ENCODE results near the gene MYH10. TPM values are rescaled to one million over a fixed set of nuclear protein-coding genes. Genes with fewer than 3 reads are reported as not detected.

MYH10 gene
- total RNA-seq, 1 experiment from 2014 or later = 84.4 TPM

- Histone ChIP-seq H3K36me3 (replicated peaks; ENCODE audit: control insufficient read depth, insufficient read depth, low read length) (peaks cover 39% of the 10 kb centered on the region), H3K4me3 (ENCODE audit: insufficient read depth, low read depth, low read length) (no peak overlapping the region), H3K27me3 (ENCODE audit: control insufficient read depth, insufficient read depth, low read length) (no peaks in the 10 kb centered on the region)
- no peak for DNase-seq
Measured at GRCh38 chr17:8532021-8532420, 98.5 kb downstream of the MYH10 start.

GRCh38 chr17:8522577-8522976 lies 107.9 kb downstream of the MYH10 start:
- H3K4me3 ChIP-seq (ENCODE audit: insufficient read depth, low read depth, low read length) = no peak overlapping the region
- DNase-seq = no peak
- no peaks in the 10 kb centered on the region for H3K27me3 ChIP-seq (ENCODE audit: control insufficient read depth, insufficient read depth, low read length)
- H3K36me3 ChIP-seq (replicated peaks; ENCODE audit: control insufficient read depth, insufficient read depth, low read length) = peaks cover 41% of the 10 kb centered on the region

- no peak for DNase-seq
- H3K36me3 ChIP-seq (replicated peaks; ENCODE audit: control insufficient read depth, insufficient read depth, low read length) = peaks cover 46% of the 10 kb centered on the region
- no peak overlapping the region for H3K4me3 ChIP-seq (ENCODE audit: insufficient read depth, low read depth, low read length)
- H3K27me3 ChIP-seq (ENCODE audit: control insufficient read depth, insufficient read depth, low read length) = no peaks in the 10 kb centered on the region
Measured at GRCh38 chr17:8520981-8521380, 109.5 kb downstream of the MYH10 start.

DNA sequence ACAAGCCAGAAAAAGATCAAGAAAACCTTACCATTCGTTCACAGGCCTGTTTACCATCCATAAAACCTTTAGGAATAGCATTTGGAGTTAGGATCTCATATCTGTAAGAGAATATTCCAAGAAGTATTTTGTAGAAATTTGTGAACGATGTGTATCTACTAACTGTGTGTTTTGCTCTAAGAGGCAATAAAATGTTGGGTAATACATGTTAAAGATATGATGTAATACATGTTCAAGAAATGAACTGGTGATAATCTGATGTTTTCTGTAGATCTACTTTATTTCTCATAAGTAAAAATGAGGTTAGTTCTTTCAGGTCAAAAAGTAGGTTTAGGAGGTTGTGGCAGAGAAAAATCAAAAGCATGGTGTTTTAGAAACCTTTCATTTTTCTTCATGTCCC lies 111.7 kb downstream of the MYH10 start:
- Histone ChIP-seq H3K4me3 (ENCODE audit: insufficient read depth, low read depth, low read length) (no peak overlapping the region), H3K36me3 (replicated peaks; ENCODE audit: control insufficient read depth, insufficient read depth, low read length) (peaks cover 54% of the 10 kb centered on the region), H3K27me3 (ENCODE audit: control insufficient read depth, insufficient read depth, low read length) (no peaks in the 10 kb centered on the region)
- DNase-seq = no peak

GRCh38 chr17:8518326-8518725 lies 112.2 kb downstream of the MYH10 start:
- no peak for DNase-seq
- Histone ChIP-seq H3K4me3 (ENCODE audit: insufficient read depth, low read depth, low read length) (no peak overlapping the region), H3K27me3 (ENCODE audit: control insufficient read depth, insufficient read depth, low read length) (no peaks in the 10 kb centered on the region), H3K36me3 (replicated peaks; ENCODE audit: control insufficient read depth, insufficient read depth, low read length) (peaks cover 58% of the 10 kb centered on the region)

DNA sequence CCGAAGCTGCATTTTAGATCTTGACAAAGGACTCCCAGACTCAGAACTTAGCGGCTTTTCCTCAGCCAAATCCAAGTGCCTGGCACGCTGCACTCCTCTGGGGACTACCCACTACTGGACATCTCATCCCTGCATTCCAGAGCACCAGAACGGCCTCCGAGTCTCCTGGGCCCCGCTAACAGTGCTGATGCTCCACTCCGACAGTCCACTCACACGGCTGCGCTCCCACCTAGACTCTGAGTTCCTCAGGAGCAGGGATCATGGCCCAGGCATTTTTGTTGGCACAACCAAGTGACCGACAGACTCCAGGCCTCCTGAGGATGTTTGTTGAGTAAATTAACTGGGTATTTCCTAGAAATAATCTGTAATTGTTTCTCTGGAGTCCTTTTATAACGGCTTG lies 115.7 kb downstream of the MYH10 start:
- H3K36me3 ChIP-seq (replicated peaks; ENCODE audit: control insufficient read depth, insufficient read depth, low read length) = peaks cover 51% of the 10 kb centered on the region

DNA sequence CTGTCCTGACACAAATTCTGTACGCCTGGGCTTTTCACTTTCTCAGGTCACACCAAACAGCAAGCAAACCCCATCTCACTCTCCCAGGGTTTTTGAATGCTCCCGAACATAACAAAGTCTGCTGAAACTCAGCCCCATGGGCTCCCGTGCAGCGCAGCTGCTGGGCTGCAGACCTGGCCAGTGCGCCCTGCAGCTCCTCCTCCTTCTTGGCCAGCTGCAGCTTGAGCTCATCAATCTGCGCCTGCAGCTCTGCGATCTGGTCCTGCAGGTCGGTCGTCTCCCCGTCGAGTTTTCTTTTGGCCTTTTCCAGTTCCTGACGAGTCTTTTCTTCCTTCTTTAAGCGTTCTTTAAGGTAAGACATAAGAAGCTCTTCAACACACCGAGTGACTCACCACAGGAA lies 124.4 kb downstream of the MYH10 start:
- peaks cover 47% of the 10 kb centered on the region for H3K36me3 ChIP-seq (replicated peaks; ENCODE audit: control insufficient read depth, insufficient read depth, low read length)

More for the DNA sequence above, 115.7 kb downstream of the MYH10 start:
- Histone ChIP-seq H3K27me3 (ENCODE audit: control insufficient read depth, insufficient read depth, low read length) (no peaks in the 10 kb centered on the region), H3K4me3 (ENCODE audit: insufficient read depth, low read depth, low read length) (no peak overlapping the region)
- no peak for DNase-seq

GRCh38 chr17:8504460-8505207 lies 125.9 kb downstream of the MYH10 start:
- no peak for DNase-seq
- Histone ChIP-seq H3K27me3 (ENCODE audit: control insufficient read depth, insufficient read depth, low read length) (no peaks in the 10 kb centered on the region), H3K4me3 (ENCODE audit: insufficient read depth, low read depth, low read length) (no peak overlapping the region), H3K36me3 (replicated peaks; ENCODE audit: control insufficient read depth, insufficient read depth, low read length) (peaks cover 60% of the 10 kb centered on the region)

More for the DNA sequence above, 124.4 kb downstream of the MYH10 start:
- no peaks in the 10 kb centered on the region for H3K27me3 ChIP-seq (ENCODE audit: control insufficient read depth, insufficient read depth, low read length)
- H3K4me3 ChIP-seq (ENCODE audit: insufficient read depth, low read depth, low read length) = no peak overlapping the region
- no peak for DNase-seq

- H3K27me3 ChIP-seq (ENCODE audit: control insufficient read depth, insufficient read depth, low read length) = no peaks in the 10 kb centered on the region
- no peak for DNase-seq
- H3K4me3 ChIP-seq (ENCODE audit: insufficient read depth, low read depth, low read length) = no peak overlapping the region
- peaks cover 59% of the 10 kb centered on the region for H3K36me3 ChIP-seq (replicated peaks; ENCODE audit: control insufficient read depth, insufficient read depth, low read length)
Measured at GRCh38 chr17:8503807-8504206, 126.7 kb downstream of the MYH10 start.

DNA sequence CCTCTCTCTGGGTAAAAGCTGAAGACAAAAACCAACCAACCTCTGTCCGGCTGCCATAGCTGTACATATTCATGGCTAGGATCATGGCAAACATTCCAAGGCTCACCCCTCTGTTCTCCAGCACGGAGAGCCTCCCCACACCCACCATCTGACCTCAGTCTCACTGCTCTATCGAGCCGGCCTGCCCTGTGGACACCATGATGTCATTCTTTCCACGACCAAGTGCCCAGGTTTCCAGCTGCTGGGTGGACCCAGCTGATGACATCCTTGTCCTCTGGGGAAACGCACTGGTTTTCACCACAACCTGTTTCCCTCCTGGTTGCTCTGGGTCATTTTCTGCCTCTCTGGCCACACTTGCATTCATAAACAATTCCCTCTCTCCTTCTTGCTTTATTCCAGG lies 127.2 kb downstream of the MYH10 start:
- DNase-seq = no peak
- no peaks in the 10 kb centered on the region for H3K27me3 ChIP-seq (ENCODE audit: control insufficient read depth, insufficient read depth, low read length)
- H3K4me3 ChIP-seq (ENCODE audit: insufficient read depth, low read depth, low read length) = no peak overlapping the region
- H3K36me3 ChIP-seq (replicated peaks; ENCODE audit: control insufficient read depth, insufficient read depth, low read length) = peaks cover 56% of the 10 kb centered on the region

- H3K27me3 ChIP-seq (ENCODE audit: control insufficient read depth, insufficient read depth, low read length) = no peaks in the 10 kb centered on the region
- no peak for DNase-seq
- H3K36me3 ChIP-seq (replicated peaks; ENCODE audit: control insufficient read depth, insufficient read depth, low read length) = peaks cover 50% of the 10 kb centered on the region
- H3K4me3 ChIP-seq (ENCODE audit: insufficient read depth, low read depth, low read length) = no peak overlapping the region
Measured at GRCh38 chr17:8502126-8502525, 128.4 kb downstream of the MYH10 start.

- Histone ChIP-seq H3K4me3 (ENCODE audit: insufficient read depth, low read depth, low read length) (no peak overlapping the region), H3K27me3 (ENCODE audit: control insufficient read depth, insufficient read depth, low read length) (no peaks in the 10 kb centered on the region), H3K36me3 (replicated peaks; ENCODE audit: control insufficient read depth, insufficient read depth, low read length) (peaks cover 51% of the 10 kb centered on the region)
- DNase-seq = no peak
Measured at GRCh38 chr17:8500609-8501008, 129.9 kb downstream of the MYH10 start.

- Histone ChIP-seq H3K36me3 (replicated peaks; ENCODE audit: control insufficient read depth, insufficient read depth, low read length) (peaks cover 53% of the 10 kb centered on the region), H3K4me3 (ENCODE audit: insufficient read depth, low read depth, low read length) (no peak overlapping the region), H3K27me3 (ENCODE audit: control insufficient read depth, insufficient read depth, low read length) (no peaks in the 10 kb centered on the region)
- DNase-seq = no peak
Measured at GRCh38 chr17:8499614-8500013, 130.9 kb downstream of the MYH10 start.

GRCh38 chr17:8499171-8499570 lies 131.4 kb downstream of the MYH10 start:
- Histone ChIP-seq H3K4me3 (ENCODE audit: insufficient read depth, low read depth, low read length) (no peak overlapping the region), H3K27me3 (ENCODE audit: control insufficient read depth, insufficient read depth, low read length) (no peaks in the 10 kb centered on the region), H3K36me3 (replicated peaks; ENCODE audit: control insufficient read depth, insufficient read depth, low read length) (peaks cover 51% of the 10 kb centered on the region)
- no peak for DNase-seq

DNA sequence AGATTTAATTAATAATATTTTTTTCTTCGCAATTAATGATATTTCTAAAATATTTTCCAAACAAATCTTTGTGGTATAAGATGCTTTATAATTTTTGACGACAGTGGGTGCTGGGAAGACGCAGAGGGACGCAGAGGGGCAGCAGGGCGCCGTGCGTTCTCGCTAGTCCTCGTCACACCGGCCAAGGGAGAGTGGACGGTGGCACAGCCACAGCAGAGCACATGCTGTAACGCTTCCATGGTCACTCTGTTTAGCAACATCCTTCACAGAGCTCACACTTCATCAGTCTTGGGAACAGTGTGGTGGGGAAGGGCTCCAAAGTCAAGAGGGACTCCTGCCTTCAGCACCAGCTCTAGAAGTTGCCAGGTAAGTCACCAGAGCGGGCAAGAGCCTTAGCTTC lies 134.4 kb downstream of the MYH10 start:
- no peak for DNase-seq
- H3K36me3 ChIP-seq (replicated peaks; ENCODE audit: control insufficient read depth, insufficient read depth, low read length) = peaks cover 57% of the 10 kb centered on the region
- no peaks in the 10 kb centered on the region for H3K27me3 ChIP-seq (ENCODE audit: control insufficient read depth, insufficient read depth, low read length)
- H3K4me3 ChIP-seq (ENCODE audit: insufficient read depth, low read depth, low read length) = no peak overlapping the region

All from H7 (cell line).